ENCODE data around the gene EPSTI1.
"Not testable (repeated sequence)": the region's sequence is repeated elsewhere in the genome, so short reads cannot be mapped to it uniquely, and the experiment has no call there.

EPSTI1 gene

DNA sequence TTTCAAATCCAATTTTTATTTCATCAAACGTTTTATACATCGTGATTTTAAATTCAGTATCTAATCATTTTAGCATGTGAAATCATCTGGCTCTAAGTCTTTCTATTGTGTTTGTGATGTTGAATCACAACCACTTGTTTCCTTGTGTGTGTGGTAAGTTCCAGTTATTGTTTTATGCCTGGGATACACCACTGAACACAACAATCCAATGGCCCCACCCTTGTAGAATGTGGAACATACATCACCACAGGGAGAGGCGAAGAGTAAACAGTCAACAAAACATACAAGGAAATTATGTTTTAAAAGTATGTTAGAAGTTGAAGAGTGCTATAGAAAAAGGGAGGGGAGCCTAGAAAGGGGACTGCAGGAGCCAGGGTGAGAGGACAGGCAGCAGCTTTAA, 100.5 kb downstream of the EPSTI1 start:
- no peak for DNase-seq

DNA sequence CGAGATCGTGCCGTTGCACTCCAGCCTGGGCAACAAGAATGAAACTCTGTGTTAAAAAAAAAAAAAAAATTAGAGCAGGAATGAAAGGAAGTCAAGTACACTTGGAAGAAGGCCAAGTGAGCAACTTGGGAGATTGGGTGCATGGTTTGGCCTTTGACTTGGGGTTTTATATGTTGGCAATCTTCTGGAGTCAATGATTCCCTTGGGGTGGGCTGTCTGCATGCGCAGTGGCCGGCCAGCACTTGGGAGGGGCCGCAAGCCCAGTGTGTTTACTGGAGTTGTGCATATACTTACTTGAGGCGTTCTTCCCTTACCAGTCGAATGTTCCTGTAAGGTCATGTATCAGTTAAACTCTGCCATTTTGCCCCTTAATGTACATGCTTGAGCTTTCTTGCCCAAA, 106.7 kb downstream of the EPSTI1 start:
- DNase-seq, result no peak

DNA sequence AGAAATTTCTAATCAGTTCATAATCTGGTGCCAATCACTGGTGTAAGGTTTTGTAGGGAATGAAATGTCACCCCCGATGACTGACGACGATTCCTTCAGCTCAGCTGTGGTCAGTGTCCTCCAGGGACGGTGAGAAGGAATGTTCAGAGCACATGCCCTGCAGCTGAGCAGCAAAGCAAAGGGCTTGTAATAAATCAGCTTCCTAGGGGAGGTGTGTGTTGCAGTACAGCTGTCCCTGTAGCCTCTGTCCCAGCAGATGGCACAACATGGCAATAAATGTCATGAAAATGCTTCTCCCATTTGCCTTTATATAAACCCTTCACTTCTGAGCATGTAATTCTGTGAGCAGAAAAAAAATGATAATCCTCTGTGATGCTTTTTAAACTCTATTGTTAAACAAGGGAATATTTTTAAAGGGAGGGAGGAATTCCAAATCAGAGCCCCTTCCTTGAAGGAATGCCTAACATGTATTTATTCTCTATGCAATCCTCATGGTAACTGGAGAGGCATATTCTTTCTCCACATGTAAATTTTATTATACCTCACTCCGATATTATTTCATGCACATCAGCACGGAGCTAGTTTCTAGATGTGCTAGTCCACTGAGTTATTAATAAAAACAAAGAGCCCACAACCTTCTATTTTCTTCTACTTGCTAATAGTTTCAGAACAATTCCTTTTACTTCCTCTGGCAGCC, 108.1 kb downstream of the EPSTI1 start:
- DNase-seq, result no peak

DNA sequence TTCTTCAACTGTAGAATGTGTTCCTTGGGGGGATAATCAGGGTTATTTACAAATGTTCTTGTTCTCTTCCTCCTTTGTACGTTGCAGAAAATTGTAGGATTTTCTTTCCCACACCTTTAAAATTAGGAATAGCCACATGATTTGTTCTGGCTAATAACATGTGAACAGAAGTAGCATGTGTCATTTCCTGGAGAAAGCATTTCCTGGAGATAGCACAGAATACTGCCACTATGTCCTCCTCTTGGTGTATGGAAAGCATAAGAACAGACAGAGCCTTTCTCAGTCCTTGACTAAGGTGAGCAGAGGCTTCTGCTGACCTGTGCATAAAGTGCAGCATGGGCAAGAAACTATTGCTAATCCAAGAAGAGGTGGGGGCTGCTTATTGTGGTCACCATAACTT, 108.9 kb downstream of the EPSTI1 start:
- no peak for DNase-seq

DNA sequence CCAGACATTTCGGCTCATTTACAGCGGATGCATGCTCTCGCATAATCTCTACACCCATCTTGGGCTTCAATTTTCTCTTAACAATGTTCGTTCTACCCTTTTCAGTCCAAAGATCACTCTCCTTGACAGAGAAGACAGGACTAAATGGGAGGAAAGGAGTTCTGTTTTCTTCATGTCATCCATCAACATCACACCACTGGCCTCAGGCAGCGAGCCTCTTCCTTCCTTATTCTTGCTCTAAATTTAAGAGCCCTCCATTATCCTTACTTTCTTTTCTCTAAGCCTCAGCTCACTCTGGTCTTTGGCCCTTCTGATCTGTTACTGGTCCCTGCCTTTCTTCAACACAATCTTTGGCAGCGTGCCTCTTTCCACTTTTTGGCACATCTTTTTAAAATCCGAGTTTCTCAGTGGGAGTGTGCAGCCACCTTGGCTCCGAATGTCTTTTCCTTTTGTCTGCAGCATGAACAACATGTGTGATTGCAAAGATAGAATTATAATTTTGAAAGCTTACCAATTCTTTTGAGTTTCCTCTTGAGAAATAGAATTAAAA, 111.9 kb downstream of the EPSTI1 start:
- DNase-seq, result no peak

DNA sequence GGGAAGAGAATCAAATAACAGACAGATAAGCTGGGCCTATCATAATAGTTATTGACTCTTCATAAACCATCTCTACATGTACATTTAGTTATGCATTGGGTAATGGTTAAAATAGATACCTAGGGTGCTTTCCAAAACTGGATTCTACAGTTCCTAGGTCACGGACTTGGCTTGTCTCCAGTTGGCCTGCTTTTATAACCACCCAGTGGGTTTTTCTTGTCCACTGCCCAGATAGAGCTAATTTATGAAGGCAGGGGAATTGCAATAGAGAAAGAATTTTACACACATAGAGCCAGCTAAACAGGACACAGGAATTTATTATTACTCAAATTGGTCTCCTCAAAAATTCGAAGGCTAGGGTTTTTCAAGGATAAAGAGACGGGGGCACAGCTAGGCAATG, 113.3 kb downstream of the EPSTI1 start:
- no peak for DNase-seq

DNA sequence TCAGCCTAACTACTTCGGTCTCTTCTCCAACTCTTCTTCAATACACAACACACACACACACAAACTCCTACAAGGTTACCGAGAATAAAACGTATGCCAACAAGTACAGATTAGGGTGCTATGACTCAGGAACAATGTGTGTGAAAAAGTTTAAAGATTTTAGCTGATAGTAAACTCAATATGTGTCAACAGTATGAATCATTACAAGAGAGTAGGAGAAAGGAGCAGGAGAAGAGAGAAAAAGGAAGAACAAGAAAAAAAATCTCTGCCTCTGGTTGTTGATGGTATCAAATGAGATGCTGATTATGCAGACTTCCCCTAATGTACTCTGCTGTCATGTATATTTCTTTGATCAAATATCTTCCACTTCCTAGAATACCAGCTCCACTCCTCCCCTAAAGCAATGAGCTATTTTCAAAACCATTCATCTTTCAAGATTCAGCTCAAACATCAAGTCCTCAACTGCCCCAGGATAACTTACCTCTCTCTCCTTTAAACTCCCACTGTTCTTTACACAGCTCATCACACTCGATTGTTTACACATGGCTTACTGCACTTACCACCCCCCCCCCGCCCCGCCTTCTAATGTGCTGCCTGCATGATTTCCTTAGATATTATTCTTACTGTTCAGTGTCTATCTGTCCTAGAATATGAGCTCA, 115.0 kb downstream of the EPSTI1 start:
- no peak for DNase-seq

DNA sequence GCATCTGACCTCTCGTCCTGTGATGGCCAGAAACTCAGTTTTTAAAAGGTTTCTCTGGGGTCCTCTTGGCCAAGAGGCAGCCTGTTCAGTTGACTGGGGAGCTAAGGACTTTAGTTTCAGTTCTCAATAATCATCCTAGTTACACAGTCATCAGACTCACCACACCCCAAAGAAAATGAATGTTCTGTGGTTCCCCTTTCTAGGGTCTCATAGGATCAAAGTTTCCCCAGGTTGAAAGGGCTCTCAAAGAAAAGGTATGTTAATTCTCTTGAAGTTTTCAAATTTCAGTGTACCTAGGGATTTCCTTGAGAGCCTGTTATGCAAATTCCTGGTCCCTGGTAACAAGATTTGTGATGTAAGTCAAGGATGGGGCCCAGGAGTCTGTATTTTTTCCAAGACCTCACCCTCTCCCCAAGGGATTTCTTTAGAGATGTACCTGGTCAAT, 115.7 kb downstream of the EPSTI1 start:
- DNase-seq, result no peak

DNA sequence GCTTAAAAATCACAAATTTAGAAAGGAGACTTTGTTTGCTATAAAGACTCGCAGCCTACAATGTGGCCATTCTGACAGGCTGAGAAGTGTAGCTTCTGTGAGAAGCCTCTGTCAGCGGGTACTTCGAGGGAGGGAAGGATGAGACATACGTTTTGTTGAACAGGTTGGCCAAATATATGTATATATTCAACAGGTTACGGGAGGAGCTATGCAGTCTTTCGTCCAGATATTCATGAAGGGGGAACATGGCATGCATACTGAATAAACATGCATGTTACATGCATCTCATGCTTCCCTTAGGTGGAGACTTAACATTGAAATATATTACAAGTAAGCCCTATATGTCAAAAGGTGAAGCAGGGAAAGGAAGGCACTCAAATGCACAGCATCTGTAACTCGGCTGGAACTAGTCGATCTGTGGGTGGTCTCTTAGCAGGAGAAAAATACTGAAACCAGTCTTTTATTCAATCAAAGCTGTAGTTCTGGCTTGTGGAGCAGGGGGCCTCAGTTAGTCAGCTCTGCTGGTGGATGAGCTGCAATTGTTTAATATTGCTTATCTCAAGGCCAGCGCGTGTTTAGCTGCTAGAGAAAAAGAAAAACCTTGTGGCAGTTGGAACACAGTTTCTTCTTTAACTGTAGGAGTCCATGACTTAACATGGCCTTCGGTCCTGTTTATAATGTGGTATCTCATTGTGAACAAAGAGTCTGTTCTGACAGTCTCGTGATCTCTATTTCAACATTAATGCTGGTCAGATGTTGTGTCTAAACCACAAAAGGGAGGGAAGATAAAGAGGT, 116.4 kb downstream of the EPSTI1 start:
- DNase-seq, result no peak

DNA sequence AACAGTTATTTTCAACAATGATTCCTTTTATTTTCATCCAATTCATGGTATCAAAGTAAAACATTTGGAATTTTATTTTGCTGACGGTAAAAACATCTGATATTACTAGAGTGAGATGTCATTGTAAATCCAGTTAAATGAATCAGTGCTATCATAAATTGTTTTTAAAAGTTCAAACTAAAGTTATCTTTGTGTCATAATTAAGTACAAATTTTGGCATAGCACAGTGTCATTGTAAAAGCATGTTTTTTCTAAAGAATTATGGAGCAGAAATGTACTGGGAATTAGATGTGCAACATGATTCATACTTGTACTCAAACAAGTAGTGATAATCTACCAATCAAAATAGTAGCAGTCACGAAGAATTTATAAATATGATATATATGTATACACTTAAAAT, 117.8 kb downstream of the EPSTI1 start:
- DNase-seq, result no peak

DNA sequence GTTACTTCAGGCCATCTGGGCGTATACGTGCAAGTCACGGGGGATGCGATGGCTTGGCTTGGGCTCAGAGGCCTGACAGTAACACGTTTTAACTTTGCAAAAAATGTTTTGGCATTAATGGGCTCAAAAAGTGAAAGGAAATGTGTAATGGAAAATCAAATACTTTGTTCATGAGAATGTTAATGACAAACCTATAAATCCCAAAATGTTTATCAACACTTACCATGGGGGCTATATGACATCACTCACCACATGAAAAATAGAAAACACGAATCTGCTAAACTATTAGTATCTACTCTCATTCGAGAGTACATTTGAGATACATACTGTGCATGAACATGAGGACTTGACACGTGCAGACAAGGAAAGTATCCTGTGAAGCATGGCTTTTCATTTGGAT, 119.0 kb downstream of the EPSTI1 start:
- no peak for DNase-seq

DNA sequence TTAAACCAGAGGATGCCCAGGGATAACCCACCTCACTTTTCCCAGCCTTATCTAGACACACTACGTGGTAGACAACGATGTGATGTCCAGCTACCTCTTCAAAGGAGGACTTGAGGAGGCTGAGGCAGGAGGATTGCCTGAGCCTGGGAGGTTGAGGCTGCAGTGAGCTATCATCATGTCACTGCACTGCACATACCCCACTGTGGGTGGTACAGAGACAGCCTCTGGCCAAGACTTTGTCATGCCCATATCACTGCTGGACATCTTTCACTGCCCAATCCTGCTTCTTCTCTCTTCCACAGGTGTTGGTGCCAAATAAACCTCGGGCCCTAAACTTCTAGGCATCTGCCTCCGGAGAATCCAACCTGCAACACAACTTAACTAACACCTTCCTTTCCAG, 124.8 kb downstream of the EPSTI1 start:
- DNase-seq, result no peak

DNA sequence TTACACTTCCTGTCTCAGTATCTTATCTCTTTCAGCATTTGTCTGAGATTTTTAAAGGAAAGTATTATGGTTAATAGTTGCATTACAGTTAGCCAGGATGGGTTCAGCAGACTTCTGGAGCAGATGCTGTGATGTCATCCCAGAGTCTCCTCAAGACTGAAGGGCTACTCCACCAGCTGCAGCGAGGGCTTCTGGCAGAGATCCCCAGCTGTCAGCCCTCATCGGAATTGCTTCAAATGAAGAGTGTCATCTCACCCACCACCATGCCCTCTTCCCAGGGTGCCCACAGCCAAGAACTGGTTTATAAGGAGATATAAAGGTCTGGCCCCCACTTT, 126.3 kb downstream of the EPSTI1 start:
- no peak for DNase-seq

DNA sequence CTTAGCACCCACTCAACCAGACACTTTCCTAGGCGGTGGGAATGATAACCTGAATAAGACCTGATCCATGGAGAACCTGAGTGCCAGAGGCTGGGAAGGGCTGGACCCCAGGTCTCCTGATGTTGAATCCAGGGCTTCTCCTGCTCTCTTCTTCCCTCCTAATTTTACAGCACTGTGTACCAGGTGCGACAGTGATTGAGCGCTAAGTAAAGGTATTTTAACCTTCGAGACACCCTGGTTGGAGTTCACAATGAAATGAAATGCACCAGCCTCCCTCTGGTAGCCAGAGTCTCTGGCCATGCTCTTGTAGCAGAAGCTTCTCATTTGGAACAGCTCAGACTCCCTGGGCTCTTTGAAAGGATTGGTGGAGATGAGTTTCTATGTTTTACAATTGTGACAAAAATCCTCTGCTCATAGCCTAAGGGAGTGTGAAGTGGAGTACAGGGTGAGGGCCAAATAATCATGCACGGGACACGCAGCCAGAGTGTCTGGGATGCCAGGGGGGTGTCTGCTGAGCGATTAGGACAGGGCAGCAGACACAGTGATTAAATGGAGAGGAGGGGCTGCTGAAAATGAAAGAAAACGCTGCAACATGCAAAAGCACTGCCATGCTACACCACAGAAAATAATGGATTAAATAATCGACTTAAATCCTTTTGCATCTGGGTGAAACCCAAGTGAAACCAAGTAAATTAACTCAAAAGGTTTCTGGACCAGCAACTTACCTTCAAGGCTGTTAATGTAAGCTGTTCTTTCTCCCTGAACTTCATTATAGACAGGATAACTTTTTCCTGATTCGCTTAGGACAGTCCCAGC, 126.9 kb downstream of the EPSTI1 start:
- DNase-seq, result no peak

DNA sequence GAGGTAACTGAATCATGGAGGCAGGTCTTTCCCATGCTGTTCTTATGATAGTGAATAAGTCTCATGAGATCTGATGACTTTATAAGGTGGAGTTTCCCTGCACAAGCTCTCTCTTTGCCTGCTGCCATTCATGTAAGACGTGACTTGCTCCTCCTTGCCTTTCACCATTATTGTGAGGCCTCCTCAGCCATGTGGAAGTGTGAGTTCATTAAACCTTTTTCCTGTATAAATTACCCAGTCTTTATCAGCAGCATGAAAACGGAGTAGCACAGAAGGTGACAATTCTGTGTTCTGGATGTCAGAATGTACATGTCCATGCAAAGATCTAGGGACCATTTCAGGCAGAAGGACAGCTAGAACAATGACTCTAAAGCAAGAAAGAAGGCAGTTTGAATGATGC, 129.7 kb downstream of the EPSTI1 start:
- not testable (repeated sequence) for DNase-seq

DNA sequence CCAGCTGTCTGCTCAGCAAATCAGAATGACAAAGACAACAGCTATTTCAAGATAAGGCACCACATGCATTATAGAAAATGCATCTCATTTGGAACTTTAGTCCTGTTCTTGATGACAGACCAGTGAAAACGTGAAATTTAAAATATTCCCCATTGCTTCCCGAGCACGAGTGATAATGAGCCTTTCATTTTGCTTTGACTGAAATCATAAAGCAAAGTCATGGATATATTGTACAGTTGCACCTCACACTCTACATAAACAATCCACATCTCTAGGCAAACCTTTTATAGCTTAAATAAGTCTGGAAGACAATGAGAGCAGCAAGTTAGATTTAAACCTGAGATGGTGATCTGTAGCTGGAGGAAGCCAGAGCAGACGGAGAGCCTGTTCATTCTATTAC, 131.6 kb downstream of the EPSTI1 start:
- DNase-seq, result no peak

DNA sequence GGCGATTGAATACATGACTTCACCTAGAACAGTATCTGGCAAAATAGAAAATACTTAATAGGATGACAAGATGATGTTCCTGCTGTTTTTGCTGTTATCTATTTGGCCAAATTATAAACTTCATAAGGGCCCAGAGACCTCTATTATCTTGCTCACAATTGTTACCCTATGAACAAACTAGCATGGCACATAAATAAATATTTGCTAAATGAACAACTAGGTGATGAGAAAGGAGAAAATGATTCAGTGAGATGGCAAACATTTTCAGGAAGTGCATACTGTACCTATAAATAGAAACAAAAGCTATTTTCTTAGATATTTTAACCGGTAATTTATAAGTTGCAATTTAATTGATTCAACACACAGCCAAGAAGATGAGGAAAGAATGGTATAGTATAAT, 132.3 kb downstream of the EPSTI1 start:
- DNase-seq, result no peak

DNA sequence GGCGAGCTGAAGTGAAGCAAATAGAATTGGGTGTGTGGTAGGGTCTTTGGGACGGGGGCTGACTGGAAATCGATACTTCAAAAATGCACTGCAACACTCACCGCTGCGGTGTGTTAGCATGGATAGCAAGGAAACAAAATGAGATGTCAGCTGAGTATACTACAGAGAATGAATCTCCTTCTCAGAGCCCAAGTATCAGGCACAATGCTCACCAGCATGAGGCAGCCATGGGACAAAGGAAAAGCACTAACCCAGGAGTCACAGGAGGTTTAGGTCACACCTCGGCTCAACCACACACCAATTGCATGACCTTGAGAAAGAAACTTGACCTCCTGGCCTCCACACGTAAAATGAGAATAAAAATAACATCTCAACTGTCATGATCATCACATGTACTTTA, 136.6 kb downstream of the EPSTI1 start:
- no peak for DNase-seq

DNA sequence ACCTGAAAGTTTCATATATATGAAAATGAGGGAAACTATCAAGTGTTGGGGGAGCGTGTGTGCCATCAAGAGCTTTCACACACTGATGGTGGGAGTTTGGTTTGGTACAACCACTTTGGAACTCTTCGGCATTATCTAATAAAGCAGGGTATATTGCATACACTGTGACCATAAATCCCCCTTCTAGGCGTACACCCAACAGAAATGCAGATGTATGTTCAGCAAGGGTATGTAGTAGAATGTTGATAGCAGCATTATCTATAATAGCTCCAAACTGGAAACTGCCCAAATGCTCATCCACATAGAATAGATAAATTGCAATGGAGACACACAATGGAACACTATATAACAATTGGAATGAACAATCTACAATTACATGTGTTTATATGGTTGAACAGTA, 139.9 kb downstream of the EPSTI1 start:
- no peak for DNase-seq

DNA sequence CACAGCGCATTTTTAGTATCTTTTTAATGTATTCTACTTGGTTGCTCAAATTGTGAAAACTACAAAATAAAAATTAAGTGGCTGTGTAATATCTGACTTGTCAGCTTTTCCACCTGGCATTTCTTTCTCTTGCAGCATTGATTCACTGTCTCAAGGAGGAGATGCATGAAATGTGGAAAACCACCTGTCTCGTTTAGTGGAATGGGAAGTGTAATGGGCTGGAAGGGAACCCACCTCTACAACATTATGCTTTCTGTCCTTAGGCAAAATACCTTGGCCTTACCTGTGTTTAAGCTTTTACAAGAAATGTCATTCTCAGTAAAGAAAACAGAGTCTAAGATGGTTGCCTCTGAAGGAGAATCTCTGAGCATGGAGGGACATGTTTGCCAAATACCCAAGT, 142.8 kb downstream of the EPSTI1 start:
- DNase-seq, result no peak

DNA sequence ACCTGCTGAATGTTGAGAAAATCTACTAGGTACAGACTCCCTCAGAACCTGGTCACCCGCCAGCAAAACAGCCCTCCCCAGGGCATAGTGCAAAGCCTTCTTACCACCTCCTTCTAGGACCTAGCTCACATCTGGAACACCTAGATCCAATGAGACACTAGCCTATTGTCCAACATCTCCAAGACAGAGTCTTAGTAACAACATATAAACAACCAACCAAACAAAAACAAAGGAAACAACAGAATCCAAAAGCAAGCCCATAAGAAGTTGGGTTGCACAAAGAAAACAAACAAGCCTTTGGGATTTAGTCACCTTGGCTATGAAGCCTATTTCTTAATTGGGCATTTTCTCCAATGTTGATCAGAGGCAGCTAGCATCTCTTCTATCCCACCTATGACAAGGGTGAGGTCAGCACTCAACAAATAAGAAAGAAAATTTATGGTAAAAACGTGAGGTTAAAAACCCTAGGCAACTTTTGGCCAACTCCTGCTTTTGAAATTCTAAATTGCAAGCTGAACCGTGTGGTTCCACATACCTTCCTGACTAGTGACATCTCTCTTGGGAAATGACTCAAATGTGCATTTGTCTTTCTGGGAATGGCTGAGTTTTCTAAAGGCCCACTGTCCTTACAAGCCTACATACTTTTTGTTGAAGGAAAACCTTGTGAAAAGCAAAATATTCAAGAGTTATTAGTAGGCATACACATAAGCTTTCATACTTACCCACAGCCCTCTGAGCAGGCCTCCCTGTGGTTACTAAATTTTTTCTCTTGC, 144.0 kb downstream of the EPSTI1 start:
- DNase-seq, result no peak

All from effector CD4-positive, alpha-beta T cell (primary cell).